IPS-18c (cell line): ENCODE data around the gene OSR1.

ENCODE experiments used
- H3K4me3 ChIP-seq: 2 replicates; pipeline ENCODE4 v1.7.0; 2013; ENCODE audit warnings: low read depth, mild to moderate bottlenecking, low read length, moderate library complexity; ENCODE audit not compliant: insufficient read depth
- H3K9me3 ChIP-seq: one replicate; pipeline ENCODE4 v1.6.1; 2013; ENCODE audit warnings: mild to moderate bottlenecking, low read length, moderate library complexity; ENCODE audit not compliant: control insufficient read depth, insufficient read depth

Gene OSR1

DNA sequence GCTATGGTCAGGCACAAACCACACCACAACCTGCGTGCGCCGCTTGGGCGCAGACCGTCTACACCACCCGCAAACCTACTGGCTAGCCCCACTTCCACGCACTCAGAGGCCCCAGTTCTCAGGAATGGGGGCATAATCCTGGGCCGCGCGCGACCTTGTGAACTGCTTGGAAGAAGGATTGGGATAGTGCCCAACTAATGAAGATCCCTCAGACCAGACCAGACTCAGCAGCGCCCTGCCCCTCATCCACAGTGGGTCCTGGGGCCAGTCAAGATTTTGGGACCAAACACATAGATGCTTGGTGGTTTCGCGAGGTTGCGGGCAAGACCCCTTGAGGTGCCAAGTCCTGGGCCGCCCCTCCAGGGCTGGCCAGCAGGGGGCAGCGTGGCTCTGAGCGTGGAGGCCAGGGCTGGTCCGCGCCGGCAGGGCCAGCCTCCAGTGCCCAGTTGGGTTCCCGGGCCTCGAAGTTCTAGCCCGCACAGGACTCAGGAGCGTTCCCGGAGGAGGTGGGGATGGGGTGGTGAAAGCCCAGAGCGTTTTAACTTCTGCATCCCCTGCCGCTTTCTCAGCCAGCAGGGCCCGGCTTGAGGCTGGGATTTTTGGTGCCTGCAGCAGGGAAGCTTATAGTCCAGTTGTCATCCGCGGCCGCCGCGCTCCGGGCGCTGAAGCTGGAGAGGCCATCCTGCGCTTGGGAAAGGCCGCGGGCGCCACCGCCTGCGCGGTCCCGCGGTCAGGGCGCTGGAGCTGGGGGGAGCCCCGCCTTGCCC lies 8.3 kb downstream of the OSR1 start:
- Histone ChIP-seq H3K9me3 (no peaks in the 10 kb centered on the region), H3K4me3 (peak overlapping the region; percentile 49)

DNA sequence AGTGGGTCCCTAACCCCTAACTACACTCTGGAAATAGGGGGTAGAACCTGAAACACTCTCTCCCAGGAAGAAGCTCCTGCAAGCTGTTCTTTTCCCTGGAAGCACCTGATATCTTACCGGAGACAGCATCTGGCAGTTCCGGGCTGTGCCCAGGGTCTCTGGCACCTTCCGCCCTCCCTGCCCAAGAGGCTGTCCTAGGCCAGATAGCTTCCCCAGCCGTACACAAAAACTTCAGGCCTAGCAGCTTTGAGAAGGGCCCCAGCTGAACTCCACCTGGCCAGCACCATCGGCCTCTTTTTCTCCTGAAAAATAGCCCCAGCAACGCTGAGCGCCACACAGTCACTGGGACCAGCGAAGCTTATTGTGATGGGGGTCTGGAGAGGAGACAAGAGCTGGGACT lies 9.7 kb downstream of the OSR1 start:
- H3K9me3 ChIP-seq: no peaks in the 10 kb centered on the region
- H3K4me3 ChIP-seq: peak overlapping the region; percentile 78; the same call in 1 of the 2 replicates

DNA sequence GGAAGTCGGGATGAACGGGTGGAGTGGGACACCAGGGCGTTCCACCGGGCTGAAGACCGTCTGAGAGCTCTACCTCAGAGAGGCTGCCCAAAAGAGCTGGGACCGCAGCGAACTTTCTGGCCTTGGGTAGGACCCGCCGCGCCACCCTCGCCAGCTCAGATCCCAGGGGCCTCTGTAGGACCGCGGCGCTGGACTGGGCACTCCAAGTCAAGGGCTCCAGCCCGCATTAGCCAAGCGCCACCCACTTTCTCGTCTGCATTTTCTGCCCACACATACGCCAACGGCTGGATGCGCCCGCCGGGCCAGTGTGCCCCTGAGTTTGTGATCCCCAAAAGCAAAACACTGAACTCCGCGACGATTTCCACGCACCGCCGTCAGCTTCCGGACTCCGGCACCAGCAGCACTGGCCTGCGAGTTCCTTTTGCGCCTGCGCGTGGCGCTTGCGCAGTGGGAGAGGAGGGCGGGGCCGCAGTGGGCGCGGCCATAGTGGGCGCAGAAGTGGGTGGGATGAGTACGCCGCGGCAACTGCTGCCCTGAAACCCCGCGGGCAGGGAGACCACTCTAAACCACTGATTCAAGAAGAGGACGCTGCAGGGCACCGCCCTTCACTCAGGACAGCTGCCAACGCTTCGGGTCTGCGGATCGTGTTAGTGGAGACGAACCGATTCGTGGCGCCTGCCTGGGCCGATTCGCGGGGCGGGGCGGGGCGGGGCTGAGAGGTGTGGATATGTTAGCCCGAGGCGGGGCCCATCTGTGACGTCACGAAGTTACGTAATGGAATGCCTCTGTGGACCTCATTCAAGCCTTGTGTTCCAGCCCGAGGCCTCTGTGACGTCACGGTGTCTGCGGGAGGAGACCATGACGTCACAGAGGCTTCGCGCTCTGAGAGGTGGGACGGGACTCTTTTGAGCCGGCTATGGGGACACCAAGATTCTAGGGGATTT lies 10.5 kb downstream of the OSR1 start:
- Histone ChIP-seq H3K9me3 (no peaks in the 10 kb centered on the region), H3K4me3 (peak overlapping the region; percentile 78)

DNA sequence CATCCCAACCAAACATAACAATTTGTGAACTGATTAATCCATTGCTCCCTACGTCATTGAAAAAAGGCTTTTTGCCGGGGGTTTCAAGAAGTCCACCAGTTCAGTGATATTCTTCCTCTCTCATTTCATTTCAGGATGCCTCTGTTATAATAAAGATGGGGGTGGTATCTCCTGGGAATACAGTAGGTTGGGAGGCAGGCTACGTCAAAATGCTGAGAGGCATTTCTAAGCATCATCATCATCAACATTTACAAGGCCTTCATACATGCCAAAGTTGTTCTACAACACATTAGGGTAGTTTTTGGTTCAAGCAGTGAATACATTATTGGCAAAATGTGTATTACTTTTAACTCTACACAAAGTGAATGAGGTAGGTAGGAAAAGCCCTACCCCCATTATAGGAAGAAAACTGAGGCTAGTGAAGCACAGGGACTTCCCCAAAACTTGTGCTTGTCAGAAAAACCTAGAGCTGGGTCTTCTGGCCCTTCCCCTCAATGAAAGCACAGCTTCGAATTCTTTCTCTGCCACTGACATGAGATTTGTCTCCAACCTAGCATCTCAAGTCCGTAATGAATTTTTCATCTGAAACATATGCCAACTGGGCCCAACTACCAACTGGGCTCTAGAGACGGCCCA lies 11.3 kb downstream of the OSR1 start:
- H3K4me3 ChIP-seq: peak overlapping the region; percentile 78

DNA sequence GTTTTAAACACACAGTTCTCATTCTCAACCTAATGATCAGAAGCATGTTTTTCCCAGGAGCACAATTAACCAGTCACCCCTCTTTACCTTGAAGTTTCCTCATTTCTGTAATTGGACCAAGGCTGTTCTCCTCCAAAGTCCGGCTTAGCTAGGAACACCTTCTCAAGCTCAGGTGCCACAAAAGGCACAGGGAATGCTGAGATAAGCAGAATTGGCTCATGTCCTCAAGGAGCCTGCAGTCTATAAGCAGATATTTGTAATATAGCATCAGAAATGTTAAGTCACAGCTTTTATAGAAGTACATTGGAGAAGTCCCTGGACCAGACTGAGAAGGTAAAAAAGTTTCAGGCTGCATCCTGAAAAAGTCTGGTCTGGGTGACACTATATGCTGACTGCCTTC lies 20.7 kb downstream of the OSR1 start:
- H3K4me3 ChIP-seq: no peak overlapping the region
- H3K9me3 ChIP-seq: no peaks in the 10 kb centered on the region

More for the DNA sequence above, 11.3 kb downstream of the OSR1 start:
- no peaks in the 10 kb centered on the region for H3K9me3 ChIP-seq

DNA sequence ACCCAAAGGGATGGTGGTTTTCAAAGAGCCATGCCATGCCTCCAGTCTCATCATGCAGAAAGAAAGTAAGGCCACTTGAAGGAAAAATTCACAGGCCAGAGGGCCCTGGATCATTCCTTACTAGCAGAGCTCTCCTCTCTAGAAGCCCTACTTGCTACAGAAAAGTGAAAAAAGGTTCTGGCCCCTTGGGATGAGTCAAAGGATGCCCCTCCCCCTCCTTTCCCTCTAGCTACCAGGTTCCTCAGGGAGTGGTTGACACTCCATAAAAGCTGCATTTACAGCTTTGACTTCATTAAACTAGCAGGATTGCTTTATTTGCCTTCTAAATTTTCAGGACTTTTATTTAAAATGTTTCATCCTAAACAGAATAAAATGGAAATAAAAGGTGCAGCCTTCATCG lies 21.2 kb downstream of the OSR1 start:
- H3K9me3 ChIP-seq: no peaks in the 10 kb centered on the region
- no peak overlapping the region for H3K4me3 ChIP-seq

DNA sequence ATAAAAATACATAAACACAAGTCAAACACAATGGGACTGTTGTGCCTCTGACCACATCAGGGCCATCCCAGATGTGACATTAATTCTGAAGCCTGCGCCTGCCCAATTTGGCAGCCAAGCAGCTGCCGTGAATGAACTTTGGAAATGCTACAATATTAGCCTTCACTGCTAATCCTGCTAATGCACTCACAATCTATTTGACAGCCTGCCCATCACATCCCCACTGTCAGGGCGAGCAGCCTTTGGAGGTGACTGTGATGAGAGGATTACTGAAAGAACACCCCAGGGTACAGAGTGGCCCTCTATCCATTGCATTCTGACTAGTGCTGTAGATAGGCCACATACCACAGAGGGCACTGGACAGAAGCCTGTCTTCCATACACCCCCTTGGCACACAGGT lies 21.6 kb downstream of the OSR1 start:
- H3K4me3 ChIP-seq: no peak overlapping the region
- H3K9me3 ChIP-seq: no peaks in the 10 kb centered on the region

DNA sequence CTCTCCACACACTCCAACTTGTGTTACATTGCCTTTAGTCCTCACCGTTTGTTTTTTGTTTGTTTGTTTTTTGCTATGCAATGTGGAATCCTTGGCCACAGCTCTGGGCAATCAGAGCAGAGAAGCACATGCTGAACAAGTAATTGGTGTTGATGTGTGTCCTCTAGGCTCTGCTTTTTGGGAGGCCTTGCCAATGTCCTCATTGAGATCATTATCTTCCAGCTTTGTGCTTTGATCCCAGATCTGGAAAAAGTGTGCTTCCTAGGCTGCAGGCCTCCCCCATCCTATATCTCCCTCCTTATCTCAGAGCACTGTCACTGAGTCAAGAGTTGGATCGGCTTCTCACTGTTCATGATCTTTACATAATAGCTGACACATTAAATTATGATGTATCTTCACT lies 25.9 kb downstream of the OSR1 start:
- H3K9me3 ChIP-seq: no peaks in the 10 kb centered on the region
- no peak overlapping the region for H3K4me3 ChIP-seq

DNA sequence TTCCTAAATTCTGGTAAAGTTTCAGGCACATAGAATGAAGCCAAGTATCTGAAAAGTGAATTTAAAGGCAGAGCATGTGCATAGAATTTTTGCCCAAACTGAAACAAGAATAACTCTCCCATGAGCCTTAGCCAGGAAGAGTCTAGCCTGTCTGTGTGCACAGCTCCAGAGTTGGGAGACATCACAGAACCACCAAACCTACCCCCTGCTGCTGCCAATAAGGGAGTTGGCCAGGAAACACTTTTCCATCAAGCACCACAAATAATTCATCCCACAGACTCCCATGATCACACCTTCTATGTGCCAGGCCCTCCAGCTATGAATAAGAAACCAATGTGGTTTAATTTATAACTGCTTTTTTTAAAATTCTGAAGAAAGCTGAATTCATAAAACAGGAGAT lies 27.0 kb downstream of the OSR1 start:
- no peaks in the 10 kb centered on the region for H3K9me3 ChIP-seq
- H3K4me3 ChIP-seq: no peak overlapping the region

DNA sequence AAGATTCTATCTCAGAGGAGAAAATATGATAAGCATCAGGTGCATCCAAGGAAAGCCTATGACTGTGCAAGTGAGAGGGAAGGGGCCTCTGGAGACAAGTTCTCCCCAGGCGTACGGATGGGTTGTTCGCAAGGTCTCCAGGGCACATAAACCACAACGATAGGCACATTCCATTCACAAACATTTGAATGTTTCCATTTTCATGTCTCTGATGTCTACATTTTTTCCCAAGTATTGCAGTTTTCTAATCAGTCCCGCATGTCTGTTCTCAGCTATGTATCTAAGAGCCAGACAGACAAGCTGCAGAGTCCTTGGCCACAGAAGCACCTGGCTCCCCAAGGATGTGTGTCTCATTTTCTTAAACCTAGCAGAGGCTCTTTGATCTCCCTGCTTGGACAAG lies 28.0 kb downstream of the OSR1 start:
- Histone ChIP-seq H3K9me3 (no peaks in the 10 kb centered on the region), H3K4me3 (no peak overlapping the region)

DNA sequence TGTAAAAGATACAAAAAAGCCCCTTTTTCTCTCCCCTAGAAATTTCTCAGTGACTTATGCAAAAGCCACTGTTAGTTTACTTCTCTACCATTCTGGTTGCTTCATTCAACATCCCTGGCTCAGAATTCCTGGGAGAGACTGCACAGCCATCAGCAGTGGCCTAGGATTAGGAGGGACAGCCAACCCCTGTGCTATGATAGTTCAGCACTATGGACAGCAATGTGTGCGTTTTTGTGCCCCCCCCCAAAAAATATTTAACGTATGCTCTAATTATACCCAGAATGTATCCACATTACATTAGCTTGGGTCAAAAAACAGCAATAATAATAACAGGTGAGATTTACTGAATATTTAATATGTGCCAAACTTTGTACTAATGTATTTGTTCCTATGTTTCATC lies 29.0 kb downstream of the OSR1 start:
- H3K9me3 ChIP-seq: no peaks in the 10 kb centered on the region
- no peak overlapping the region for H3K4me3 ChIP-seq

DNA sequence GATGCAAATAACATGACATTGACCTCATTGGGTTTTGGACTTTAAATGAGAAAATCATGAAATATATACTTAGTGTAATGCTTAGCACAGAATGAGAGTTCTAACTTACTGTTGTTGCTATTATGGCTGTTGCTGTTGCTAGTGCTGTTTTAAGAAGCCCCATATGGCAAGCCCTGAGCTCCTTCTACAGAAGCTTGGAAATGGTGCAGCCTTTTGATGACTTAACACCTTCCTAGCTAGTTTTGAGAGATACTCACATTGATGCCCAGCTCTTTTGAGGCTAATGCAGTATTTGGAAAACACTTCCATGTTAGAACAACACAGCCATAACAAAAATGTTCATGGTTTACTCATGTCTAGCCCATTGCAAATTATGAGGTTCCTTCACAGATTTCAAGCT lies 30.9 kb downstream of the OSR1 start:
- Histone ChIP-seq H3K4me3 (no peak overlapping the region), H3K9me3 (no peaks in the 10 kb centered on the region)

DNA sequence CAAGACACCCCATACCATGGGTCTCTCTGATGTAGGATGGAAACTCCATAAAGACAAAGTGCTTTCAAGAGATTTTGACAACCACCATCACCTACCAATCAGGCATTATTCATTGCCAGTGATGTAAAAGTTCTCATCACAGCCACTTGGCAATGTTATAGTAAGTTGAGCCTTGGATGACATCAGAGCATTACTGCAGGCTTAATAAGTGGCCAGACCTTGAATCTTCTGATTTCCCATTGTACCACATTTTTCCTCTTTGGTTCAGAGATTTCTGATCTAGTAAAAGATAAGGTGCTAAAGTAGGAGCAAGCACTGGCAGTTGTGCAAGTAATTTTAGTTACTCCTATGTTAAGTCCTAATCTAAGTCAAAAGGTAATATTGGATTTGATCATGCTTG lies 36.5 kb downstream of the OSR1 start:
- no peaks in the 10 kb centered on the region for H3K9me3 ChIP-seq
- H3K4me3 ChIP-seq: no peak overlapping the region

DNA sequence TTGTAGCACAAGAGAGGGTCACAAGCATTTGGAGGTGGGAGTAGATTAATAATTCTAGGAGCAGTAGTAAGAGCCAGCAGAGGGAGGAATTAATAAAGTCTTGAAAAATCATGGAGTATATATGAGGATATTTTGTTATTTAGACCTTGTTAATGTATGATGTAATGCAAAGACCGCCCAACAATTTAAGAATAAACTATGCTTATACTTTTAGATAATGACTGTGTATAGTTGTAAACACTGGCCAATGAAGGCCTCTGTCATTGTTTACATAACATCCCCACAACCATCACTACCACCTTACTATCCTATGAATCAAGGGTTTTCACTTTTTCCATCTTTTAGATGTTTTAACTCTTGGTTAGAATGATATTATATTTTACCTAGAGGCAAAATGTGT lies 37.6 kb downstream of the OSR1 start:
- Histone ChIP-seq H3K9me3 (no peaks in the 10 kb centered on the region), H3K4me3 (no peak overlapping the region)

DNA sequence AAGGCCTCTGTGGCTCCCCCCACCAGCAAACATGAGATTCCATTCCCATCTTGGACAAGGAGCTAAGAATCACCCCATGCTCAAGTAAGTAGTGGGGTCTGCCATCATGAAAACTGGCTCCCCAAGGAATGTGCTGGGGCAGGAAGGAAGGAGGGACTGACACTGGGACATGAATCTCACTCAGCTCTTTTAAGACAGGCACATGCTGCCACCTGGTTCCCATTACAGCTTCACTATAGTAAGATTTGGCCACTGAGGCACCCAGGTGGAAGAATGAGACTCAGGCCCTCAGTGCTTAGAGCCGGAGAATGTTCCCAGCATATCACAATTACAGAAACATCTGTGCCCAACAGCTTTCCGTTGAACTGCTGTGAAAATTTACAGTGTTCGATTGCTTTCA lies 38.7 kb downstream of the OSR1 start:
- no peaks in the 10 kb centered on the region for H3K9me3 ChIP-seq
- H3K4me3 ChIP-seq: no peak overlapping the region

DNA sequence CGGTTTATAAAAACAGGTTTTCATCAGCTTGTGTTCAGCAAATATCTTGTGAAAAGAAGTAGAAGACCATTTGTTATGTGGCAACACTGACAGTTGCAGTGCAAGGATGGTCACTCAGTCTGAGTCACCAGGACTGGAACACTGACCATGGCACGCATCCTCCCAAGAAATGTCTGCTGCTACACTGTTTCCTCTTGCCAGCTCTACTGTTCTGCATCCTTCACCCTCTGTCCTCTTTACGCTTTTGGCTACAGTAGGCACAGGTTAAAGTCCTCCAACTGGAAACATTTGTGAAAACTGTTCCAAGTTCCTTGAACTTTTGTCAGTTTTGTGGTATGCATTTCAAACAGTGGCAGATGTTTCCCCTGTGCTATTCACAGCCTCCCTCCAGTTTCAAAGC lies 39.4 kb downstream of the OSR1 start:
- Histone ChIP-seq H3K9me3 (no peaks in the 10 kb centered on the region), H3K4me3 (no peak overlapping the region)

DNA sequence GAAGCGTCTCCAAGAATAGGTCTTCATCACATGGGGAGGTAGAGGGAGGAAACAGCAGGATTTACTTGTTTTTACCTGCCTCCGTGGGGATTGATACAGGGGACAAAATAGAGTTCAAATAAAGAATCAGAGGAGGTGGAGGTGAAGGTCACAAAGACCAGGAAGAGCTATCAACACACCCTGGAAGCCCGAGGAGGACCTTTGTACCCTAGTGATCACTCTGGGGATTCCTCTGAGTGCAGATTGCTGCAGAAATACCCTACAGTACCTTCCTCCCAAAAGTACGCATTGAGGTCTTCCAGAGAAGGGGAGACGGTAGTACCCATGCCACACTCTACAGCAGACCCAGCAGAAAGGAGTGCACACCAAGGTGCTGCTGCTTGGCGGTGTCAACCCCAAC lies 44.9 kb downstream of the OSR1 start:
- Histone ChIP-seq H3K4me3 (no peak overlapping the region), H3K9me3 (no peaks in the 10 kb centered on the region)

DNA sequence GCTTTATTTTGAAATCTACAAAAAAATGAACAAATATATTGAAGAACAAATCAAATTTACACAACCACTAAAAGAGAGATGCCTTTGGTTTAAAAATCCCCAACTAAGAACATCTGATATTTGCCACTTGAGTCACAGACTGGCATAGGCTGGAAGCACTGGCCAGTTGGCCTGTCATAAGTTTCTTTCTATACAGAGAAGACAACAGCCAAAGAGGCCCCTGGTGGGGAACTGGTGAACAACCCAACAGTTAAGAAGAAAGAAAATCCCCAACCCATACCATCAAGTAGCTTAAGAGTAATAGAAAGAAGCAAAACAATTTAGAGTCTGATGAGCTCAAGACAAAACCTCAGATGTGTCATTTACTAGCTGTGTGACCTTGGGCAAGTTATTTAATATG lies 45.5 kb downstream of the OSR1 start:
- Histone ChIP-seq H3K4me3 (no peak overlapping the region), H3K9me3 (no peaks in the 10 kb centered on the region)
